Coronary artery (tissue), 2 donors: ENCODE results near the gene PAQR7.

Experiments used
- DNase-seq: peaks from one replicate; pipeline ENCODE4 v3.0.0-alpha.2; 2017; ENCODE audit warnings: low spot score
- H3K27ac ChIP-seq, 2 donors: fragments of 200-600 bp; sonication (generic); one replicate each; pipeline ENCODE4 v1.5.1; 2016 to 2019
- H3K4me3 ChIP-seq: fragments of 200-600 bp; sonication (generic); 2 replicates; pipeline ENCODE4 v1.5.1; 2016; ENCODE audit warnings: mild to moderate bottlenecking, moderate library complexity
- TF ChIP-seq, protein P1 (sequence below): fragments of 200-600 bp; sonication (generic); IDR thresholded peaks from one replicate; pipeline ENCODE4 v1.5.1; 2019; ENCODE audit warnings: antibody characterized with exemption

The PAQR7 gene

DNA sequence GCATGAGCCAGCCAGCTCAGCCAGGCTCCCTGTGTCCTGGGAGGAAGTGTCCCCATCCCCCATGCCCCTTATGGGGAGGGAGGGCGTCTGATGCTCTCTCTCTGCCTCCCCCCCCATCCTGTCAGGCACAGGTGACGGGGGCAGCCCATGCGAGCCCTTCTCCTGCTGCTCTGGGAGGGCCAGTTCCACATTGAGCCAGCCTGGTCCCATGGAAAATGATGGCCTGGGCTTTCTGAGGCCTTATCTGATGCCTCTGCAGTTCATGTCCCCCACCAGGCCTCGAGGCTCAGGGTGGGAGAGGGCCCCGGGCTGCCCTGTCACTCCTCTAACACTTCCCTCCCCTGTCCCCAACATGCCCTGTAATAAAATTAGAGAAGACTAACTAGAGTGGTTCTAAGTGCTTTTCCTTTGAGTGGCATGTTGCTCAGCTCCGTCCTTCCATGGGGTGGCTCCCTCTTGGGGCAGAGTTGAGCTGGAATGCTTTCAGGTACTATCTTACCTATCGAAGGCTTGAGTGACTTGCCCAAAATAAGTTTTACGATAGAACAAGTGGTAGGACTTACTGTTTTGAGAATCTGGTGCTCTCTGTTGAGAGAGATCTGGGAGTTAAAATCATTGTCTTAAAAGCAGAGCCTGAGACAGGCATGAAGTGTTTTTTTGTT, 57.5 kb downstream of the PAQR7 start:
- Histone ChIP-seq H3K4me3 (no peak overlapping the region), H3K27ac (no peak overlapping the region)
- no peak for DNase-seq
- TF ChIP-seq, protein P1, sequence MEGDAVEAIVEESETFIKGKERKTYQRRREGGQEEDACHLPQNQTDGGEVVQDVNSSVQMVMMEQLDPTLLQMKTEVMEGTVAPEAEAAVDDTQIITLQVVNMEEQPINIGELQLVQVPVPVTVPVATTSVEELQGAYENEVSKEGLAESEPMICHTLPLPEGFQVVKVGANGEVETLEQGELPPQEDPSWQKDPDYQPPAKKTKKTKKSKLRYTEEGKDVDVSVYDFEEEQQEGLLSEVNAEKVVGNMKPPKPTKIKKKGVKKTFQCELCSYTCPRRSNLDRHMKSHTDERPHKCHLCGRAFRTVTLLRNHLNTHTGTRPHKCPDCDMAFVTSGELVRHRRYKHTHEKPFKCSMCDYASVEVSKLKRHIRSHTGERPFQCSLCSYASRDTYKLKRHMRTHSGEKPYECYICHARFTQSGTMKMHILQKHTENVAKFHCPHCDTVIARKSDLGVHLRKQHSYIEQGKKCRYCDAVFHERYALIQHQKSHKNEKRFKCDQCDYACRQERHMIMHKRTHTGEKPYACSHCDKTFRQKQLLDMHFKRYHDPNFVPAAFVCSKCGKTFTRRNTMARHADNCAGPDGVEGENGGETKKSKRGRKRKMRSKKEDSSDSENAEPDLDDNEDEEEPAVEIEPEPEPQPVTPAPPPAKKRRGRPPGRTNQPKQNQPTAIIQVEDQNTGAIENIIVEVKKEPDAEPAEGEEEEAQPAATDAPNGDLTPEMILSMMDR, result no peak

DNA sequence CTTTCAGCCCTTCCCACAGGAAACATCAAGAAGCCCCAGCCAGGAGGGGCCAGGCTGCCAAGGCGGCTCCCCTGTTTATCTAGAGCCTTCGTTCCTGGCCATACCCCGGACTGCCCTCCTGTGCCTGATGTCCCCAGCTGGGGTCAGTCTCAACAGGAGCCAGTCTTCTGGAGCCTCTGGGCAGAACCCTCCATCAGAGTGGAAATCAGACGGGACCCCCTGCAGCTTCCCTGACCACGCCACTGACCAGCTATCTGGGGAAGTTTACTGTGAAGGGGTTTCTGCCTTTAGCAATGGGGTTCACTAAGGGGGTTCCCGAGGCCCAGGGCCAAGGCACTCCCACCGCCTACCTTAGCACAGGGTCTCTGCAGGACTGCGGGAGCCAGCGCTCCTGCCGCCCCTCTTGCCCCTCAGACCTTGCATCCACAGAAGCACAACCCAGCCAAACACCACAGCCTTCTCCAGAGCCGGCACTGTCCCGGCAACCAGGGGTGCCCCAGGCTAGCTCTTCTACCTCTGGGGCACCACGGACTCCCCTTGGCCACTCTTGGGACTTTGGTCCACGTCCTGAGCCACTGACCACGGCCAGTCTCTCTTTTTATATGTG, 59.3 kb downstream of the PAQR7 start:
- peak; percentile 62 for DNase-seq
- TF ChIP-seq, protein P1, result no peak
- Histone ChIP-seq H3K27ac (no peak overlapping the region), H3K4me3 (no peak overlapping the region)

DNA sequence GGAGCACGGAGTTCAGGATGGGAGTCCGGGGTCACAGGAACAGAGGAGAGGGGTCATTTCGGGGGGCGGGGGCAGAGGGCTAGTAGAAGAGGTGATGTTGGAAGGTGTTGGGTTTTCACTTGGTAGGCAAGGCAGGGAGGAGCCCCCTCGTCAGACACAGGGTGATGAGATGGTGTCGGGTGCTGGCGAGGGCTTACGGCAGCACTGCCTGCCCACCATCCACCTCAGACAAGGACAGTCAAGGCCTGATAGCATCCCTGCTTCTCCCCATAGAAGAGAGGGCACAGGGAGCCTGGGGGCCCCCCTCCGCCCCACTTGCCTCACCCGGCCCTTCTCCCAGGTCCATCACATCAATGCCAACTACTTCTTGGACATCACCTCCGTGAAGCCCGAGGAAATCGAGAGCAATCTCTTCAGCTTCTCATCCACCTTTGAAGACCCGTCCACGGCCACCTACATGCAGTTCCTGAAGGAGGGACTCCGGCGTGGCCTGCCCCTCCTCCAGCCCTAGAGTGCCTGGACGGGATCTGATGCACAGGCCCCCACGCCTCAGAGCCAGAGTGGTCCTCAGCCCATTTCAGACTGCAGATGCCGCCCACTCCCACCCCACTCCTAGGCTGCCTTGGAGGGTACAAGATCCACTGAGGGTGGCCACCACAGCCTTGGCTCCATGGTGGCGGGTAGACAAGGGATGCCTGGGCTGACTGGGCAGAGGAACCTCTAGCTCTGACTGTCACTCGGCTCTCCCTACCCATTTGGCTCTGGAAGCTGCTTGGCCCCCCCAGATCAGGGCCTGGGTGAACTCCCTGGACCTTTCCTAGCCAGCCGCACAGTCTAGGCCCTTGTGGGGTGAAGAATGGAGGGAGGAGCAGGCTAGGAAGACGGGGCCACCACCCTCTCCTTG, 60.0 kb downstream of the PAQR7 start:
- Histone ChIP-seq H3K27ac (no peak overlapping the region), H3K4me3 (no peak overlapping the region)
- TF ChIP-seq, protein P1, result no peak
- DNase-seq, result peak; percentile 69

DNA sequence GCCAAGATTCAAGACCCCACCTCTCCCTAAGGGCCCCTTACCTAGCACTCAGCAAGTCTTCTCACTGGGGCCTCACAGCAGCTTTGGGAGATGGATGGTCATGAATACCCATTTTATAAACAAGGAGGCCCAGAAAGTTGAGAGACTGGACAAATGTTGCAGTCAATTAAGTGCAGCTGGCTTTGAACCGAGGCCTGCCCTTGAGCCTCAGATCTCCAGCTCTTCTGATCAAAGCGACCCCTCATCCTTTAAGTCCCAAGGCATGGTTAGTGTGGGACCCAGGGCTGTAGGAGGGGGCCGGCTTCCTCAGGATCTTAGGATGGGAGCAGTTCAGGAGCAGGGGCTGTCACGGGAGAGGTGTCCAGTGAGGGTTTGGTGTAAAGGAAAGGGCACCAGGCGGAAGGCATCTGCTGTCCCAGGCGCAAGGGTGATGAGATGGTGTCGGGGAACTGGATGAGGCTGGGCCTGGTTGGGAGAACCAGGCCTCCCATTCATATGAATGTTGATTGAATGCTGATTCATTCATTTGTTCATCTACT, 60.9 kb downstream of the PAQR7 start:
- no peak for DNase-seq
- Histone ChIP-seq H3K27ac (no peak overlapping the region), H3K4me3 (no peak overlapping the region)
- TF ChIP-seq, protein P1, result no peak

DNA sequence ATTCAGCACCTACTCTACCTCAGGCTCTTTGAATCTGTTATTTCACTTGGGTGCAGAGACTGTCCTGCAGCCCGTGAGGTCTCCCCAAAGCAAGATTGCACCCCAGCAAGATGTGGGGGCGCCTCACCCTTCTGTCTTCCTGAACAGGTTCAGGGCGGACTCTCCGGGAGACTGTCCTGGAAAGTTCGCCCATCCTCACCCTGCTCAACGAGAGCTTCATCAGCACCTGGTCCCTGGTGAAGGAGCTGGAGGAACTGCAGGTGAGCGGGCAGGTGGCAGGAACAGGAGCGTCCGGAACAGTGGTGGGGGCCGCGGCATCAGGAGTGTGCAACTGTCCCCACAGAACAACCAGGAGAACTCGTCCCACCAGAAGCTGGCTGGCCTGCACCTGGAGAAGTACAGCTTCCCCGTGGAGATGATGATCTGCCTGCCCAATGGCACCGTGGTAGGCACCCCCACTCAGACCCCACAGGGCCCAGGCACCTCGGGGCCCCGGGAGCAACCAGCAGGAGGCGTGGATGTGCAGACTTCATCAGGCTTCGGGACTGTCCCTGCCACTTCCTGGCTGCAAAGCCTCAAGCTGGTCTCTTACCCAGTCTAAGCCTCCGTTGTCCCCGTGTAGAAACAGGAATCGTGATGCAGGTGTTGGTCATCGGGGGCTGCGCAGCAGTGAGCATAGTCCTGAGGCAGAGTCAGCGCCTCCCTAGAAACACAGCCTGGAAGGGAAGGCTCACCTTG, 61.6 kb downstream of the PAQR7 start:
- peak; percentile 72 for DNase-seq
- TF ChIP-seq, protein P1, result no peak
- H3K4me3 ChIP-seq, result no peak overlapping the region
- H3K27ac ChIP-seq, result no peak overlapping the region

DNA sequence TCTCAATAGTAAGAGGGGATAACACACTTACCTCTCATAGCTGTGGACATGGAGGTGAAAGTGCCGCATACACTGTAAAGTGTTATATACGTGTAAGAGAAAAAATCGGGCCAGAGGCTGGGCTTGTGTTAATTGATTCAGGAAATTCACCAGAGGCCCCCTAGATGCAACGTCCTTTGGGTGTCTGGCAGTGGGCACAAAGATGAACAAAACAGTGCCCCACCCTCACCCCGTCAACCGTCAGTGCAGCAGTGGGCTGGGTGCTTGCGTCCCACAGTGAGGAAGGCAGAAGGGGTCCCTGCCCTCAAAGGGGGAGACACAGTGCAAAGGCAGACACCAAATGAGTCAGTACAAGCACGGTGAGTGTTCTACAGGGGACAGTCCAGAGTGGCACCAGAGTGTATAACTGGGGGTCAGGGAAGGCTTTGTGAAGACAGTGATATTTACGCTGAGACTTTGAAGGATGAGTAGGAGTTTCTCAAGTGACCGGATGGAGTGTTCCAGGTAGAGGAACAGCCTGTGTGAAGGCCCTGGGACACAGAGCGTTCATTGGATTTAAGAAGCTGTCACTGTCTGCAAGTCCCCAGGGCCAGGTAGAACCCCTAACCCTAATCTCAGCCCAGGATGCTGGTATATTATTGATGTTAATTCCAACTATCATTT, 62.3 kb downstream of the PAQR7 start:
- DNase-seq, result no peak
- TF ChIP-seq, protein P1, result no peak
- Histone ChIP-seq H3K27ac (no peak overlapping the region), H3K4me3 (no peak overlapping the region)
